H9 (cell line): ENCODE measurements around the gene HSD17B13. TPM values are rescaled to one million over a fixed set of nuclear protein-coding genes. Genes with fewer than 3 reads are reported as not detected.

Experiments
- DNase-seq: peaks from one replicate; pipeline ENCODE4 v3.0.0-alpha.2; 2017
- H2AFZ ChIP-seq: one replicate; pipeline ENCODE4 v1.6.1; 2013; ENCODE audit warnings: mild to moderate bottlenecking, low read length, control low read depth, moderate library complexity
- H2AK5ac ChIP-seq: 2 replicates; pipeline ENCODE4 v1.6.1; 2013; ENCODE audit warnings: low read length, control low read depth, mixed read lengths; ENCODE audit not compliant: insufficient read length
- H2BK120ac ChIP-seq: one replicate; pipeline ENCODE4 v1.6.1; 2013; ENCODE audit warnings: low read depth, mild to moderate bottlenecking, low read length, control low read depth, inconsistent platforms; ENCODE audit not compliant: poor library complexity, severe bottlenecking
- H2BK12ac ChIP-seq: 2 replicates; pipeline ENCODE4 v1.6.1; 2013; ENCODE audit warnings: low read length, control low read depth, mixed read lengths, low read depth; ENCODE audit not compliant: insufficient read length
- H2BK15ac ChIP-seq: 2 replicates; pipeline ENCODE4 v1.6.1; 2013; ENCODE audit warnings: low read depth, low read length, control low read depth
- H2BK20ac ChIP-seq: one replicate; pipeline ENCODE4 v1.6.1; 2013; ENCODE audit warnings: low read depth, mild to moderate bottlenecking, low read length, control low read depth, inconsistent platforms; ENCODE audit not compliant: poor library complexity, severe bottlenecking
- H2BK5ac ChIP-seq: 2 replicates; pipeline ENCODE4 v1.6.1; 2013; ENCODE audit warnings: low read length, control low read depth, mixed read lengths; ENCODE audit not compliant: insufficient read length
- H3K14ac ChIP-seq: 2 replicates; pipeline ENCODE4 v1.6.1; 2013; ENCODE audit warnings: low read length, control low read depth; ENCODE audit not compliant: insufficient read depth
- H3K18ac ChIP-seq: 2 replicates; pipeline ENCODE4 v1.6.1; 2013; ENCODE audit warnings: low read depth, mild to moderate bottlenecking, mixed read lengths, low read length, control low read depth; ENCODE audit not compliant: insufficient read length
- H3K23ac ChIP-seq: 2 replicates; pipeline ENCODE4 v1.6.1; 2013; ENCODE audit warnings: low read length, control low read depth, mixed read lengths, low read depth; ENCODE audit not compliant: insufficient read length
- H3K23me2 ChIP-seq: 2 replicates; pipeline ENCODE4 v1.6.1; 2013; ENCODE audit warnings: low read depth, mild to moderate bottlenecking, mixed read lengths, low read length, control low read depth; ENCODE audit not compliant: insufficient read length, poor library complexity, severe bottlenecking
- H3K27ac ChIP-seq: 2 replicates; pipeline ENCODE4 v1.5.1; 2013; ENCODE audit warnings: low read length, control low read depth, mixed read lengths, low read depth; ENCODE audit not compliant: insufficient read length
- H3K27me3 ChIP-seq: 2 replicates; pipeline ENCODE4 v1.6.1; 2013; ENCODE audit warnings: low read length, control low read depth, inconsistent platforms; ENCODE audit not compliant: insufficient read depth
- H3K4ac ChIP-seq: 2 replicates; pipeline ENCODE4 v1.6.1; 2013; ENCODE audit warnings: low read depth, mild to moderate bottlenecking, control low read depth, inconsistent platforms, low read length, moderate library complexity
- H3K4me1 ChIP-seq: 2 replicates; pipeline ENCODE4 v1.6.1; 2013; ENCODE audit warnings: low read length, control low read depth, inconsistent platforms; ENCODE audit not compliant: insufficient read depth
- H3K4me2 ChIP-seq: 2 replicates; pipeline ENCODE4 v1.6.1; 2013; ENCODE audit warnings: low read length, control low read depth, mixed read lengths; ENCODE audit not compliant: insufficient read length, insufficient read depth
- H3K56ac ChIP-seq: 2 replicates; pipeline ENCODE4 v1.6.1; 2013; ENCODE audit warnings: low read depth, mild to moderate bottlenecking, mixed read lengths, low read length, control low read depth; ENCODE audit not compliant: insufficient read length
- H3K79me1 ChIP-seq: 2 replicates; pipeline ENCODE4 v1.6.1; 2013; ENCODE audit warnings: low read depth, mild to moderate bottlenecking, moderate library complexity, low read length, control low read depth, inconsistent platforms; ENCODE audit not compliant: insufficient read depth, poor library complexity, severe bottlenecking
- H3K79me2 ChIP-seq: 2 replicates; pipeline ENCODE4 v1.6.1; 2013; ENCODE audit warnings: low read length, control low read depth, inconsistent platforms; ENCODE audit not compliant: insufficient read depth
- H3K9ac ChIP-seq: 2 replicates; pipeline ENCODE4 v1.6.1; 2013; ENCODE audit warnings: low read length, control low read depth, mixed read lengths; ENCODE audit not compliant: insufficient read length; ENCODE audit errors: extremely low read depth
- H3K9me3 ChIP-seq: one replicate; pipeline ENCODE4 v1.6.1; 2013; ENCODE audit warnings: low read depth, low read length, inconsistent platforms; ENCODE audit not compliant: control insufficient read depth
- H3T11ph ChIP-seq: one replicate; pipeline ENCODE4 v1.6.1; 2013; ENCODE audit warnings: mild to moderate bottlenecking, low read length, control low read depth, inconsistent platforms
- H4K20me1 ChIP-seq: one replicate; pipeline ENCODE4 v1.6.1; 2013; ENCODE audit not compliant: control insufficient read depth, insufficient read length, insufficient read depth
- H4K5ac ChIP-seq: 2 replicates; pipeline ENCODE4 v1.6.1; 2013; ENCODE audit warnings: low read depth, mild to moderate bottlenecking, mixed read lengths, low read length, control low read depth; ENCODE audit not compliant: insufficient read length
- H4K8ac ChIP-seq: replicated peaks from 2 replicates; pipeline ENCODE4 v1.6.1; 2013; ENCODE audit warnings: low read length, control low read depth, mixed read lengths, low read depth; ENCODE audit not compliant: insufficient read length
- H4K91ac ChIP-seq: 2 replicates; pipeline ENCODE4 v1.6.1; 2013; ENCODE audit warnings: low read depth, mild to moderate bottlenecking, moderate library complexity, mixed read lengths, low read length, control low read depth; ENCODE audit not compliant: insufficient read length
- H3K27ac Mint-ChIP-seq, 3 experiments: 2 replicates in 2 of 3; 3 replicates in 1 of 3; pipeline ENCODE4 v1.8.0; 2020 to 2021; ENCODE audit warnings: mixed read lengths in 3 of 3, mild to moderate bottlenecking in 1 of 3, moderate library complexity in 1 of 3
- H3K27me3 Mint-ChIP-seq: 2 replicates; pipeline ENCODE4 v1.8.0; 2021; ENCODE audit warnings: low read depth, mild to moderate bottlenecking, moderate library complexity, mixed read lengths
- H3K36me3 Mint-ChIP-seq, 3 experiments: 2 replicates in 2 of 3; 3 replicates in 1 of 3; pipeline ENCODE4 v1.8.0; 2020 to 2021; ENCODE audit warnings: low read depth in 3 of 3, mixed read lengths in 3 of 3; ENCODE audit not compliant: insufficient read depth in 1 of 3
- H3K4me1 Mint-ChIP-seq, 2 experiments: 2 replicates each; pipeline ENCODE4 v1.8.0; 2020; ENCODE audit warnings: mixed read lengths in 2 of 2
- H3K4me3 Mint-ChIP-seq, 2 experiments: 2 replicates in 1 of 2; 3 replicates in 1 of 2; pipeline ENCODE4 v1.8.0; 2020 to 2021; ENCODE audit warnings: mild to moderate bottlenecking in 2 of 2, mixed read lengths in 2 of 2, moderate library complexity in 1 of 2
- H3K9me3 Mint-ChIP-seq, 2 experiments: 2 replicates in 1 of 2; 3 replicates in 1 of 2; pipeline ENCODE4 v1.8.0; 2020; ENCODE audit warnings: mild to moderate bottlenecking in 2 of 2, mixed read lengths in 2 of 2, moderate library complexity in 1 of 2
- CTCF ChIP-seq: fragments of 200-600 bp; sonication (generic); conservative IDR thresholded peaks from 3 replicates; pipeline ENCODE4 v1.8.0; 2021; ENCODE audit warnings: antibody characterized with exemption, mild to moderate bottlenecking
- WGBS: extraction: QIAGEN DNeasy Blood & Tissue Kit; methylation state at CpG from one replicate; pipeline ENCODE4 v1.1.7; 2013; ENCODE audit warnings: missing lambda C conversion rate, low lambda C conversion rate, mixed read lengths; ENCODE audit not compliant: insufficient read length; ENCODE audit errors: extremely low coverage; 5-methylcytosine and 5-hydroxymethylcytosine counted together
- microRNA-seq: library from miRNA; unstranded; fragments of <30 nt; microRNA quantifications from one replicate; pipeline ENCODE4, GENCODE V29; 2020; ENCODE audit warnings: borderline microRNAs expressed
- total RNA-seq: library from RNA; stranded (reverse); gene quantifications from 2 replicates; pipeline ENCODE4 v1.2.1, GENCODE V29; 2021

Gene HSD17B13
- total RNA-seq, 1 experiment from 2014 or later: not detected

DNA sequence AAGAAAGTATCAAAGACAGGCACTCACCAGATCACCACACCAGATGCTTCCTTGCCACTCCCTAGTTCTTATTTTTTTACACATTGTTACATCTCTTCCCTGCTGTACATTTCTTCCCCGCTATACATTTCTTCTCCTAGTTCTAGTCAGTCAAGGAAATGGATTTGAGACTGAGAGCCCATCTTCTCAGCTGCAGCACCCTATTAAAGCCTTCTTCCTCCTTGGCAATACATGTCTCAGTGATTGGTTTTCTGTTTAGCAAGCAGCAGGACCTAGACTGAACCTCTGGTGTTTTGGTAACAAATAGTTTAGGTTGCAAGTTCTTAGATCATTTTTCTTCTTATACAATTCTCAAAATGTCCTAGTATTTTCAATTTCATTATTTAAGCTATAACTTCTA lies 66.9 kb downstream of the HSD17B13 start:
- H4K5ac ChIP-seq: no peak overlapping the region
- H3K9me3 Mint-ChIP-seq: peaks cover 0 to 5% of the 10 kb centered on the region in 2 experiments; a peak in 1 of 5 replicates

More for the DNA sequence above, 66.9 kb downstream of the HSD17B13 start:
- Histone ChIP-seq H3K79me2 (no peaks in the 10 kb centered on the region), H3K56ac (no peak overlapping the region), H2AK5ac (no peak overlapping the region), H3K14ac (no peak overlapping the region), H3K4ac (no peak overlapping the region), H3K27me3 (no peaks in the 10 kb centered on the region), H4K8ac (no peak overlapping the region), H3K4me2 (no peak overlapping the region), H4K91ac (no peak overlapping the region), H2BK15ac (no peak overlapping the region), H4K20me1 (no peaks in the 10 kb centered on the region), H3K9me3 (no peaks in the 10 kb centered on the region), H3K23me2 (no peaks in the 10 kb centered on the region), H3K4me1 (no peaks in the 10 kb centered on the region), H2BK120ac (no peak overlapping the region), H2BK5ac (no peak overlapping the region), H3K27ac (no peak overlapping the region), H3T11ph (no peak overlapping the region), H3K79me1 (no peaks in the 10 kb centered on the region), H2BK12ac (no peak overlapping the region), H3K9ac (no peak overlapping the region), H2BK20ac (no peak overlapping the region), H3K23ac (no peak overlapping the region), H3K18ac (no peak overlapping the region), H2AFZ (no peak overlapping the region)
- no peak for TF ChIP-seq CTCF
- Mint-ChIP-seq H3K4me1 (no peaks in the 10 kb centered on the region), H3K4me3 (no peak overlapping the region), H3K27ac (no peak overlapping the region), H3K27me3 (no peaks in the 10 kb centered on the region; the same call in 1 of the 2 replicates), H3K36me3 (no peaks in the 10 kb centered on the region)
- no CpG with 5 or more reads among the region's 1 CpG for WGBS
- DNase-seq: no peak

Small RNA genes within 50 kb of the gene (microRNA-seq; reads per million reads assigned to microRNA genes)
- not detected for gene MIR5705

Other genes with a start within 250 kb of the HSD17B13 start
- 6.8 and 7.5 TPM in 2 replicates for gene KLHL8, start 102.3 kb downstream of the HSD17B13 start, total RNA-seq
- 7.9 and 8.8 TPM in 2 replicates for gene HSD17B11, start 68.3 kb upstream of the HSD17B13 start, total RNA-seq
- gene NUDT9, start 99.7 kb upstream of the HSD17B13 start, total RNA-seq: 27.6 and 28.5 TPM in 2 replicates
- gene SPARCL1, start 206.5 kb upstream of the HSD17B13 start, total RNA-seq: 0.17 and 0.68 TPM in 2 replicates